SK-N-SH (cell line): ENCODE data around the gene NEUROG1.

ENCODE experiments used
- POLR2AphosphoS5 ChIP-seq: IDR thresholded peaks from 2 replicates; pipeline ENCODE4 v1.6.1; 2012; ENCODE audit warnings: low read depth, low read length
- TF ChIP-seq, protein P1 (sequence below): IDR thresholded peaks from 2 replicates; pipeline ENCODE4 v1.6.1; 2012; ENCODE audit warnings: mild to moderate bottlenecking, low read depth, low read length, moderate library complexity

DNA sequence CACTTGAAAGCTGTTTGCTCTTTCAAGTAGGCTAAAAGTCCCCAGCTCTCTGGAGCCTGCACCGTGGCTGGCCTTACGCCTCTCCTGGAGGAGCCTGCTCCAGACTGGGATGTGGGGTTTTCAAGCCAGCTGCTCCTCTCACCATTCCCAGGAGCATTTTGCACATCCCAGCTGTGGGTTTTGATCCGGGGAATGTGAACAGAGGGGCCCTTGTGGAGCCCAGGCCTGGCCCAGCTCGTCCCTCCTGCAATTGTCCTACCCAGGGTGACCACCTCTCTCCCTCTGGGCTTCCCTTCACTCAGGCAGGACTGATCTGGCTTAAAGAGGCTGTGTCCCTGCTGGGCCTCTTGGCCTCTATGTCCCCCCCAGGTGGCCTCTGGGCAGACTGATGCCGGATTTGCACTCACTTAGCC, 51.1 kb downstream of the NEUROG1 start:
- no peak for TF ChIP-seq POLR2AphosphoS5
- TF ChIP-seq, protein P1, sequence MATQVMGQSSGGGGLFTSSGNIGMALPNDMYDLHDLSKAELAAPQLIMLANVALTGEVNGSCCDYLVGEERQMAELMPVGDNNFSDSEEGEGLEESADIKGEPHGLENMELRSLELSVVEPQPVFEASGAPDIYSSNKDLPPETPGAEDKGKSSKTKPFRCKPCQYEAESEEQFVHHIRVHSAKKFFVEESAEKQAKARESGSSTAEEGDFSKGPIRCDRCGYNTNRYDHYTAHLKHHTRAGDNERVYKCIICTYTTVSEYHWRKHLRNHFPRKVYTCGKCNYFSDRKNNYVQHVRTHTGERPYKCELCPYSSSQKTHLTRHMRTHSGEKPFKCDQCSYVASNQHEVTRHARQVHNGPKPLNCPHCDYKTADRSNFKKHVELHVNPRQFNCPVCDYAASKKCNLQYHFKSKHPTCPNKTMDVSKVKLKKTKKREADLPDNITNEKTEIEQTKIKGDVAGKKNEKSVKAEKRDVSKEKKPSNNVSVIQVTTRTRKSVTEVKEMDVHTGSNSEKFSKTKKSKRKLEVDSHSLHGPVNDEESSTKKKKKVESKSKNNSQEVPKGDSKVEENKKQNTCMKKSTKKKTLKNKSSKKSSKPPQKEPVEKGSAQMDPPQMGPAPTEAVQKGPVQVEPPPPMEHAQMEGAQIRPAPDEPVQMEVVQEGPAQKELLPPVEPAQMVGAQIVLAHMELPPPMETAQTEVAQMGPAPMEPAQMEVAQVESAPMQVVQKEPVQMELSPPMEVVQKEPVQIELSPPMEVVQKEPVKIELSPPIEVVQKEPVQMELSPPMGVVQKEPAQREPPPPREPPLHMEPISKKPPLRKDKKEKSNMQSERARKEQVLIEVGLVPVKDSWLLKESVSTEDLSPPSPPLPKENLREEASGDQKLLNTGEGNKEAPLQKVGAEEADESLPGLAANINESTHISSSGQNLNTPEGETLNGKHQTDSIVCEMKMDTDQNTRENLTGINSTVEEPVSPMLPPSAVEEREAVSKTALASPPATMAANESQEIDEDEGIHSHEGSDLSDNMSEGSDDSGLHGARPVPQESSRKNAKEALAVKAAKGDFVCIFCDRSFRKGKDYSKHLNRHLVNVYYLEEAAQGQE = no peak
